Stimulated activated CD4-positive, alpha-beta T cell treated with anti-CD3 and anti-CD28 coated beads, Interleukin-1b, Interleukin-23, amount 100 ng/mL, for 48 hours (primary cell): Measurements from ENCODE around the gene RIMKLB.

Experiments
- DNase-seq: peaks from one replicate; pipeline ENCODE4 v3.0.0-alpha.2; 2020

The RIMKLB gene, protein sequence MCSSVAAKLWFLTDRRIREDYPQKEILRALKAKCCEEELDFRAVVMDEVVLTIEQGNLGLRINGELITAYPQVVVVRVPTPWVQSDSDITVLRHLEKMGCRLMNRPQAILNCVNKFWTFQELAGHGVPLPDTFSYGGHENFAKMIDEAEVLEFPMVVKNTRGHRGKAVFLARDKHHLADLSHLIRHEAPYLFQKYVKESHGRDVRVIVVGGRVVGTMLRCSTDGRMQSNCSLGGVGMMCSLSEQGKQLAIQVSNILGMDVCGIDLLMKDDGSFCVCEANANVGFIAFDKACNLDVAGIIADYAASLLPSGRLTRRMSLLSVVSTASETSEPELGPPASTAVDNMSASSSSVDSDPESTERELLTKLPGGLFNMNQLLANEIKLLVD

GRCh38 chr12:8697476-8698131, at the start of gene RIMKLB:
Gene RIMKLB (plus strand): TSS chr12:8697991. CDS start chr12:8713867, 15,876 bp downstream.
- DNase-seq = peak; percentile 62

- DNase-seq = peak; percentile 84
These were observed 49.1 kb upstream of the RIMKLB start for GRCh38 chr12:8648576-8649205.

GRCh38 chr12:8655421-8655820, 42.4 kb upstream of the RIMKLB start:
- no peak for DNase-seq

- DNase-seq = no peak
These were observed 39.4 kb upstream of the RIMKLB start for GRCh38 chr12:8658346-8658745.

DNA sequence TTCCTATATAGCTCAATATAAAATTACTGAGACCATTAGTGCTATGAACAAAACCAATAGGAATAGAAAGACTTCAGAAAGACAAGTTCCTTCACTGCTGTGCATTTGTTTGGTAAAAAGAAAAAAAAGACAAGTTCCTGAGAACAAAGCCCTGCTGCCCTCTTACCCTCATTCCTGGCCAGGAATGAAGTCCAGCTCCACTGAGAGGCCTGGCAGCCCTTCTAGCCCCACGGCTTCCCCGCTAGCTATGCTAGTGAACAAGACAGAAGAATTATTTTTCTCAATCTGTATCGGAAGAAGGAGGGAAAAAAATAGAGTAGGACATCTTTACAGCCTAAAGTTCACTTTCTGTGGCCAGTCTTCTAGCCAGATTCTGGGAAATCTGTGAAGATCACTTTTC, 36.8 kb upstream of the RIMKLB start:
- no peak for DNase-seq

DNA sequence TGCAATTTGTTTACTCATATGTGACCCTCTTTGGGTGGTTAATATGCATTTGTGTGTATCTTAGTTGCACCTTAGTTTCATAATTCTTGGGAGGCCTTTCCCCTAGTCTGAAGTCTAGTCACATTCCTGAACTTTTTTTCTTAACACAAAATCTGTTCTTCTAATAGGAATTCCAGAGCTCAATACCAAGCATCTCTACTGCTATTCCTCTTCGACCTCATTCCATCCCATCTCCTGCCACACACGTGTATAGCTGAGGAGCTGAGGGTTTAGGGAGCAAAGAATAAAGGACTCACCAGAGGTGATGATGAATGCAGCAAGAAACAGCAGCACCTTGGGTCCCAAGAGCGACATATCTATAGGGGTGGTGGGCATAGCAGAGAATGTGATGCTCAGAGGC, 36.0 kb upstream of the RIMKLB start:
- no peak for DNase-seq

GRCh38 chr12:8662593-8662992, 35.2 kb upstream of the RIMKLB start, which contains the start of gene MFAP5:
Gene MFAP5 (minus strand): TSS chr12:8662826. CDS start chr12:8662104, 722 bp downstream.
- DNase-seq = no peak

GRCh38 chr12:8664228-8664913, 33.4 kb upstream of the RIMKLB start:
- DNase-seq = no peak

GRCh38 chr12:8665759-8666158, 32.0 kb upstream of the RIMKLB start:
- DNase-seq = no peak

GRCh38 chr12:8667270-8667669, 30.5 kb upstream of the RIMKLB start:
- no peak for DNase-seq

- no peak for DNase-seq
These were observed 29.4 kb upstream of the RIMKLB start for GRCh38 chr12:8668441-8668840.

- no peak for DNase-seq
These were observed 25.4 kb upstream of the RIMKLB start for GRCh38 chr12:8672381-8672780.

GRCh38 chr12:8675591-8676036, 22.2 kb upstream of the RIMKLB start:
- DNase-seq = no peak

GRCh38 chr12:8676651-8677050, 21.1 kb upstream of the RIMKLB start:
- DNase-seq = no peak

DNA sequence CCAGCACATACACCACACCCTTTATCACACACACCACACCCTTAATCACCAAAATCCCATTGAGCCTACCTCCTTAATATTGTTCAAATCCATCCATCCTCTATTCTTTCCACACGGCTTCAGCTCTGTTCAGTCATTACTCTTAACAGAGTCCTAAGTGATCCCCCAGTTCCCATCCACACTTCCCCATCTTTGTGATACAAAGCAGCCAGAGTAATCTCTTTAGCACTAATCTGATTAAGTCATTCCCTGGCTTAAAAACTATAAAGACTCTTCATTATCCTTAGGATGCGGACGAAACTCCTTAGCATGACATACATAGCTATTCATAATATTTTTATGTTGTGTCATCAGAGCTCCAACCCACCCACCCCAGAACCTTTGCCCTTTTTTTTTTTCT, 20.4 kb upstream of the RIMKLB start:
- DNase-seq = no peak

DNA sequence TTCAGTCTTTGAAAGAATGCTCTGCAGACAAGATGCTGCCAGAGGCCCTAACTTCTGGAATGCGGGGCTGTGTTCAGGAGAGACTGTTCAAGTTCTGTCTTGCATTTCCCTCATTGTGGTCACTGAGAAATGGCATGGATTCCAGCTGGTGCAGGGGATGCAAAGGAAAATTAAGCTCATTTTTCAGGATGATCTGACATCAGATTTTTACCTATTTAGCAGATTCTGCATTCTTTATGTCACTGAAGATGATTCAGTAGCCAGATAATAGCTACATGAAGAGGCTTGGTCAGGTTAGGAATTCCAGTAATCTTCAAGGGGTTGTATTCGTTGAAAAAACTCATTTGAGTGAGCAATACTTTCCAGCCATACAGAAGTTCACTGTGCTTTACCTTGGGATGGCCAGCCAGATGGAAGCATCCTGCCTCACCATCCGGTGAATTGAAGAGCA, 19.1 kb upstream of the RIMKLB start:
- no peak for DNase-seq

DNA sequence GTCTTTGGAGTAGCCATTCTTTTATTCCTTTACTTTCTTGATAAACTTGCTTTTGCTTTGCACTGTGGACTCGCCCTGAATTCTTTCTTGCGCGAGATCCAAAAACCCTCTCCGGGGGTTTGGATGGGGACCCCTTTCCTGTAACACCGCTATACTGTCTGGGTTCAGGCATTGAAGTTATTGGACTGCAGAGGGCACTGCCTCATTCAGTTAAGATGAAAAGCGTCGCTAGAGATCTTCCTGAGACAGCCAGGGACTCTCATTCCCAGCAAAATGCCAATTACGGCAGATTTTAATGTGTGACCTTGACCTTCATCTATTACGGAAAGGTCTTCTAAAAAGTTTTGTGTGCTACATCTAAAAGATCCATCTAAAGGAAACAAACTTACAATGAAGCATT, 17.3 kb upstream of the RIMKLB start:
- no peak for DNase-seq

DNA sequence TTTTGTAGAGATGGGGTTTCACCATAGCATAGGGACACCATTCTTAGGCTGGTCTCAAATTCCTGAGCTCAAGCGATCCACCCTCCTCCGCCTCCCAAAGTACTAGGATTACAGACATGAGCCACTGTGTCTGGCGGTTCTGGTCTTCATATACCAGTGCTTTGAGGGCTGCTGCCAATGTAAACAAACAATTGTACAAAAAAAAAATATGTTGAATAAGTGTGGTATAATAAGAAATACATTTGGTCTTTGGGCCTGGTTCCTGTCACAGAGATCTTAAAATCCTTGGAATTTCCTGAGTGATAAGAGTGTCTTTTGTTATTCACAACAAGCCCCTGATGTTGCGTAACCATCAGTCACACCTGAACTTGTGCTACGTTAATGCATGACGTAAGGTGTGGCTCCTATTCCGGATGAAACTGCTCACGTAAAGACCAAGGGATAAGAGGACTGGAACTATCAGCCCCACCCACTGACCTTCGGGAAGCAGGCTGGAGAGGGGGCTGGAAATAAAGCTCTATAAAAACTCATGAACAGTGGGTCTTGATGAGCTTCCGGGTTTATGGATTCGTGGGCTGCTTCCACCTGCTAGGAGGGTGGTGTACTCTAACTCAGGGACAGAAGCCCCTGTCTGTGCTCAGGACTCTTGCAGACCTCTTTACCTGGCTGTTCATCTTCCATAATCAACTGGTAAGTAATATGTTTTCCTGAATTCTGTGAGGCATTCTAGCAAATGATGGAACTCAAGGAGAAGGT, 16.5 kb upstream of the RIMKLB start:
- no peak for DNase-seq

DNA sequence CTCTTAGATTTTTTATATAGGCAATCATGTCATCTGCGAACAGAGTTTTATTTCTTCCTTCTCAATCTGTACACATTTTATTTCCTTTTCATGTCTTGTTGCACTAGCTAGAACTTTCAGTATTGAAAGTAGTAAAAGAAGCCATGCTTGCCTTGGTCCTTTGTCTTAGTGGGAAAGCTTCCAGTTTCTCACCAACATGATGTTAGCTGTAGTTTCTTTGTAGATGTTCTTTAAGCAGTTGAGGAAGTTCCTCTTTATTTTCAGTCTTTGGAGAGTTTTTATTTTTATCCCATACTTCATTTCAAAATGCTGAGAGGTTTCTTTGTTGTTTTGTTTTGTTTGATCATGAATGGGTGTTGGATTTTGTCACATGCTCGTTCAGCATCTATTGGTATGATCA, 12.7 kb upstream of the RIMKLB start:
- DNase-seq = no peak

- DNase-seq = no peak
These were observed 9.8 kb upstream of the RIMKLB start for GRCh38 chr12:8687846-8688601.

- no peak for DNase-seq
These were observed 8.1 kb upstream of the RIMKLB start for GRCh38 chr12:8689681-8690080.

DNA sequence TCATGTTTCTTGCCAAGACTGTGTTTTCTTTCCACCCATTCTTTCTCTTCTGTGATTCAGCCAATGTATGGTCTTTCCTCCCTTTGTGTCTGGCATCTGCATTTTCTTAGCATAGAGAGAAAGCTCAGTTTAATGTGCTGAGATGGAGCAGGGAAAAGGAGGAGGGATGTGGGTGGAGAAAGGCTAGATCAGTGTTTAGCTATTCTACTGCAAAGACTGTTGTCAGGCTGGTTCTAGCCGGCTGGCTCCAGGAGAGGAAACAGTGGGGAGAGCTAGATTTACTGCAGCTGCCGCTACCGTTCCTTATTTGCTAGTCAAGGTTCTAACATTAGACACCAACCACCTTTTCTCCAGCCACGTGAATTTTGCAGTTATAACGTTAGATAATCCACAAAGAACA, 5.2 kb upstream of the RIMKLB start:
- no peak for DNase-seq
